Measurements from ENCODE around the gene HTRA3. TPM values are rescaled to one million over a fixed set of nuclear protein-coding genes. Genes with fewer than 3 reads are reported as not detected.

The HTRA3 gene
- polyA plus RNA-seq (ENCODE audit: insufficient read length): 7.2 TPM
- long read RNA-seq, donor 1, partial matches to known transcripts: 0 of 2 reads
- long read RNA-seq, donor 1, other reads (novel, unspliced or antisense): 0 of 2 reads
- long read RNA-seq, donor 2, partial matches to known transcripts: 0 of 2 reads
- long read RNA-seq, donor 2, other reads (novel, unspliced or antisense): 0 of 2 reads
- long read RNA-seq, donor 3, partial matches to known transcripts: 0 of 2 reads
- long read RNA-seq, donor 3, other reads (novel, unspliced or antisense): 0 of 2 reads
- long read RNA-seq, donor 4: 0 reads
- long read RNA-seq, donor 5, partial matches to known transcripts: 0 of 5 reads
- long read RNA-seq, donor 5, other reads (novel, unspliced or antisense): 0 of 5 reads
- long read RNA-seq, donor 6, partial matches to known transcripts: 0 of 4 reads
- long read RNA-seq, donor 6, other reads (novel, unspliced or antisense): 0 of 4 reads
- long read RNA-seq, donor 7: 0 reads
- long read RNA-seq, donor 8, partial matches to known transcripts: 0 of 2 reads
- long read RNA-seq, donor 8, other reads (novel, unspliced or antisense): 0 of 2 reads

GRCh38 chr4:8269535-8270417, at the start of gene HTRA3:
TSS of gene HTRA3 (plus strand) at chr4:8269754. CDS start at chr4:8269969, 215 bp downstream.
- DNase-seq: no peak

GRCh38 chr4:8220661-8221450, 48.7 kb upstream of the HTRA3 start:
- DNase-seq: no peak

- no peak for DNase-seq
Observed at GRCh38 chr4:8221476-8221875, 48.1 kb upstream of the HTRA3 start.

GRCh38 chr4:8221985-8222384, 47.6 kb upstream of the HTRA3 start:
- no peak for DNase-seq

- no peak for DNase-seq
Observed at GRCh38 chr4:8222609-8223388, 46.8 kb upstream of the HTRA3 start.

- no peak for DNase-seq
Observed at GRCh38 chr4:8224267-8224974, 45.1 kb upstream of the HTRA3 start.

- no peak for DNase-seq
Observed at GRCh38 chr4:8224975-8225625, 44.5 kb upstream of the HTRA3 start.

GRCh38 chr4:8225706-8226443, 43.7 kb upstream of the HTRA3 start:
- DNase-seq: no peak

GRCh38 chr4:8227201-8227770, 42.3 kb upstream of the HTRA3 start:
- DNase-seq: no peak

- no peak for DNase-seq
Observed at GRCh38 chr4:8227771-8228318, 41.7 kb upstream of the HTRA3 start.

GRCh38 chr4:8228319-8229250, 41.0 kb upstream of the HTRA3 start:
- DNase-seq: no peak

GRCh38 chr4:8229331-8229975, 40.1 kb upstream of the HTRA3 start:
- no peak for DNase-seq

- DNase-seq: no peak
Observed at GRCh38 chr4:8230033-8230432, 39.5 kb upstream of the HTRA3 start.

GRCh38 chr4:8230891-8231290, 38.7 kb upstream of the HTRA3 start:
- DNase-seq: no peak

GRCh38 chr4:8231551-8232049, 38.0 kb upstream of the HTRA3 start:
- DNase-seq: no peak

GRCh38 chr4:8232748-8233147, 36.8 kb upstream of the HTRA3 start:
- no peak for DNase-seq
